OCI-LY3 (cell line): Measurements from ENCODE around the gene MRPS18B.
"Not testable (repeated sequence)": the region's sequence is repeated elsewhere in the genome, so short reads cannot be mapped to it uniquely, and the experiment has no call there.

ENCODE experiments used
- H2AFZ ChIP-seq: fragments of 200-600, 300-600 bp; shearing (Covaris generic); 2 replicates; pipeline ENCODE4 v1.6.0; 2014; ENCODE audit warnings: antibody characterized with exemption, low read depth, low read length
- H3K27ac ChIP-seq: fragments of 200-600, 300-600 bp; sonication (generic); 2 replicates; pipeline ENCODE4 v1.5.1; 2014; ENCODE audit warnings: mild to moderate bottlenecking, low read length, moderate library complexity, mixed read lengths
- H3K27me3 ChIP-seq: fragments of 200-600, 300-600 bp; sonication (generic); 2 replicates; pipeline ENCODE4 v1.6.1; 2014; ENCODE audit warnings: low read depth, low read length, mixed read lengths
- H3K36me3 ChIP-seq: fragments of 200-600, 300-600 bp; sonication (generic); replicated peaks from 2 replicates; pipeline ENCODE3; 2014; ENCODE audit warnings: low read depth, low read length, mixed read lengths
- H3K4me1 ChIP-seq: fragments of 300-600, 200-600 bp; sonication (generic); 2 replicates; pipeline ENCODE4 v1.6.1; 2014; ENCODE audit warnings: low read length, mixed read lengths
- H3K4me2 ChIP-seq: fragments of 200-600, 300-600 bp; sonication (generic); 2 replicates; pipeline ENCODE4 v1.6.1; 2014; ENCODE audit warnings: low read length, mixed read lengths
- H3K4me3 ChIP-seq: fragments of 300-600, 200-600 bp; sonication (generic); 2 replicates; pipeline ENCODE4 v1.5.1; 2014; ENCODE audit warnings: antibody characterized with exemption, mild to moderate bottlenecking, low read length, moderate library complexity
- H3K79me2 ChIP-seq: fragments of 300-600, 200-600 bp; shearing (Covaris generic); 2 replicates; pipeline ENCODE4 v1.6.1; 2014; ENCODE audit warnings: mild to moderate bottlenecking, low read length, mixed read lengths
- H3K9ac ChIP-seq: fragments of 300-600, 200-600 bp; shearing (Covaris generic); 2 replicates; pipeline ENCODE4 v1.6.0; 2014; ENCODE audit warnings: mild to moderate bottlenecking, low read length, moderate library complexity
- H3K9me3 ChIP-seq: fragments of 200-600, 300-600 bp; shearing (Covaris generic); 2 replicates; pipeline ENCODE4 v1.6.1; 2014; ENCODE audit warnings: low read length, mixed read lengths; ENCODE audit not compliant: insufficient read depth
- H4K20me1 ChIP-seq: fragments of 200-600, 300-600 bp; sonication (generic); 2 replicates; pipeline ENCODE4 v1.6.1; 2016; ENCODE audit warnings: low read length, mixed read lengths; ENCODE audit not compliant: insufficient read depth
- CTCF ChIP-seq: fragments of 200-600, 300-600 bp; sonication (generic); IDR thresholded peaks from 2 replicates; pipeline ENCODE4 v1.5.1; 2014; ENCODE audit warnings: antibody characterized with exemption, low read length, low read depth
- EZH2phosphoT487 ChIP-seq: fragments of 200-600 bp; shearing (Covaris generic); IDR thresholded peaks from 2 replicates; pipeline ENCODE4 v1.6.1; 2018; ENCODE audit warnings: antibody characterized with exemption, mixed run types, low read depth

Gene MRPS18B

GRCh38 chr6:30654798-30655742, 37.4 kb downstream of the MRPS18B start:
- TF ChIP-seq CTCF (no peak), EZH2phosphoT487 (no peak)
- H3K27ac ChIP-seq: no peak overlapping the region
- H3K4me1 ChIP-seq: peaks cover 10% of the 10 kb centered on the region
- peaks cover 11% of the 10 kb centered on the region for H3K36me3 ChIP-seq
- no peaks in the 10 kb centered on the region for H3K27me3 ChIP-seq
- no peak overlapping the region for H2AFZ ChIP-seq
- H4K20me1 ChIP-seq: no peaks in the 10 kb centered on the region
- no peak overlapping the region for H3K4me2 ChIP-seq
- H3K79me2 ChIP-seq: no peaks in the 10 kb centered on the region
- H3K4me3 ChIP-seq: no peak overlapping the region
- no peaks in the 10 kb centered on the region for H3K9me3 ChIP-seq
- H3K9ac ChIP-seq: no peak overlapping the region

- Histone ChIP-seq H3K9me3 (no peaks in the 10 kb centered on the region), H3K9ac (no peak overlapping the region), H3K4me2 (no peak overlapping the region), H3K4me1 (peaks cover 9% of the 10 kb centered on the region), H3K27ac (no peak overlapping the region), H3K79me2 (no peaks in the 10 kb centered on the region), H2AFZ (no peak overlapping the region), H4K20me1 (no peaks in the 10 kb centered on the region), H3K4me3 (no peak overlapping the region), H3K36me3 (peaks cover 11% of the 10 kb centered on the region), H3K27me3 (no peaks in the 10 kb centered on the region)
- TF ChIP-seq EZH2phosphoT487: no peak
- TF ChIP-seq CTCF: no peak
These were observed 38.1 kb downstream of the MRPS18B start for GRCh38 chr6:30655743-30656094.

- peaks cover 1% of the 10 kb centered on the region; the same call in 1 of the 2 replicates for H3K4me1 ChIP-seq
- no peaks in the 10 kb centered on the region for H3K27me3 ChIP-seq
- H3K9ac ChIP-seq: no peak overlapping the region
- H3K79me2 ChIP-seq: no peaks in the 10 kb centered on the region
- no peaks in the 10 kb centered on the region for H3K9me3 ChIP-seq
- no peaks in the 10 kb centered on the region for H4K20me1 ChIP-seq
- H3K4me3 ChIP-seq: no peak overlapping the region
- H3K36me3 ChIP-seq: peaks cover 6% of the 10 kb centered on the region
- H3K4me2 ChIP-seq: no peak overlapping the region
- H2AFZ ChIP-seq: no peak overlapping the region
- TF ChIP-seq CTCF: no peak
- TF ChIP-seq EZH2phosphoT487: no peak
- no peak overlapping the region for H3K27ac ChIP-seq
These were observed 38.9 kb downstream of the MRPS18B start for GRCh38 chr6:30656513-30656912.

- Histone ChIP-seq H3K27me3 (no peaks in the 10 kb centered on the region), H3K4me1 (no peaks in the 10 kb centered on the region), H2AFZ (no peak overlapping the region), H3K79me2 (no peaks in the 10 kb centered on the region), H3K27ac (no peak overlapping the region), H3K4me3 (no peak overlapping the region), H3K4me2 (no peak overlapping the region), H4K20me1 (no peaks in the 10 kb centered on the region), H3K9me3 (no peaks in the 10 kb centered on the region), H3K36me3 (peaks cover 5% of the 10 kb centered on the region), H3K9ac (no peak overlapping the region)
- no peak for TF ChIP-seq EZH2phosphoT487
- no peak for TF ChIP-seq CTCF
These were observed 39.8 kb downstream of the MRPS18B start for GRCh38 chr6:30657454-30657853.

GRCh38 chr6:30657922-30658321, 40.3 kb downstream of the MRPS18B start:
- H4K20me1 ChIP-seq, H3K36me3 ChIP-seq, H3K27me3 ChIP-seq, H3K27ac ChIP-seq, H3K4me2 ChIP-seq, H3K79me2 ChIP-seq, H3K4me1 ChIP-seq, H3K4me3 ChIP-seq, H2AFZ ChIP-seq, H3K9ac ChIP-seq, H3K9me3 ChIP-seq: not testable (repeated sequence)
